ENCODE measurements around the gene HOXC6. TPM values are rescaled to one million over a fixed set of nuclear protein-coding genes. Genes with fewer than 3 reads are reported as not detected.

HOXC6 gene
- polyA plus RNA-seq, 4 donors, result 1.5 to 10.4 (median 1.9) TPM; not detected in 1

GRCh38 chr12:54037360-54038283 is 9.4 kb downstream of the HOXC6 start:
- H3K36me3 ChIP-seq (ENCODE audit: control insufficient read depth in 3 of 3, insufficient read depth in 2 of 3, low read depth in 1 of 3, low read length in 3 of 3), result peaks cover 0 to 12% (median 0%) of the 10 kb centered on the region in 3 donors
- no peak overlapping the region for H3K4me3 ChIP-seq (ENCODE audit: low read depth in 1 of 3, low read length in 3 of 3)
- no peak for DNase-seq
- FAIRE-seq, result no peak
- 50 to 53% (median 52%) methylated on average over 14 of the region's 14 CpGs for WGBS, 3 donors
- peak overlapping the region in 1 of 3 donors; percentile 23 for H3K27ac ChIP-seq (ENCODE audit: low read depth in 1 of 3, low read length in 2 of 3)
- H3K4me1 ChIP-seq (ENCODE audit: control insufficient read depth in 3 of 3, insufficient read depth in 2 of 3, low read depth in 1 of 3, low read length in 2 of 3), result peaks cover 0 to 30% (median 0%) of the 10 kb centered on the region in 3 donors
- H3K9me3 ChIP-seq (ENCODE audit: control insufficient read depth in 2 of 2, insufficient read depth in 1 of 2, low read depth in 1 of 2, low read length in 1 of 2), result no peaks in the 10 kb centered on the region
- peaks cover 21 to 93% (median 30%) of the 10 kb centered on the region in 3 donors for H3K27me3 ChIP-seq (ENCODE audit: control insufficient read depth in 3 of 3, insufficient read depth in 3 of 3, low read length in 3 of 3)

GRCh38 chr12:54038284-54038870 is 10.1 kb downstream of the HOXC6 start:
- Histone ChIP-seq H3K9me3 (ENCODE audit: control insufficient read depth in 2 of 2, insufficient read depth in 1 of 2, low read depth in 1 of 2, low read length in 1 of 2) (no peaks in the 10 kb centered on the region), H3K27ac (ENCODE audit: low read depth in 1 of 3, low read length in 2 of 3) (peak overlapping the region in 2 of 3 donors; percentile 14 to 23)

GRCh38 chr12:54038871-54039414 is 10.7 kb downstream of the HOXC6 start:
- H3K4me1 ChIP-seq (ENCODE audit: control insufficient read depth in 3 of 3, insufficient read depth in 2 of 3, low read depth in 1 of 3, low read length in 2 of 3), result peaks cover 0 to 21% (median 0%) of the 10 kb centered on the region in 3 donors
- H3K36me3 ChIP-seq (ENCODE audit: control insufficient read depth in 3 of 3, insufficient read depth in 2 of 3, low read depth in 1 of 3, low read length in 3 of 3), result peaks cover 0 to 12% (median 0%) of the 10 kb centered on the region in 3 donors
- no peak overlapping the region for H3K4me3 ChIP-seq (ENCODE audit: low read depth in 1 of 3, low read length in 3 of 3)
- 36 to 55% (median 47%) methylated on average over 8 to 9 of the region's 9 CpGs for WGBS, 3 donors
- H3K9me3 ChIP-seq (ENCODE audit: control insufficient read depth in 2 of 2, insufficient read depth in 1 of 2, low read depth in 1 of 2, low read length in 1 of 2), result no peaks in the 10 kb centered on the region
- FAIRE-seq (no peak), DNase-seq (no peak)
- H3K27me3 ChIP-seq (ENCODE audit: control insufficient read depth in 3 of 3, insufficient read depth in 3 of 3, low read length in 3 of 3), result peaks cover 16 to 91% (median 23%) of the 10 kb centered on the region in 3 donors
- H3K27ac ChIP-seq (ENCODE audit: low read depth in 1 of 3, low read length in 2 of 3), result peak overlapping the region; percentile 5 to 57 (median 17)

More at GRCh38 chr12:54038284-54038870, 10.1 kb downstream of the HOXC6 start:
- H3K4me1 ChIP-seq (ENCODE audit: control insufficient read depth in 3 of 3, insufficient read depth in 2 of 3, low read depth in 1 of 3, low read length in 2 of 3), result peaks cover 0 to 25% (median 0%) of the 10 kb centered on the region in 3 donors
- no peak for FAIRE-seq
- H3K4me3 ChIP-seq (ENCODE audit: low read depth in 1 of 3, low read length in 3 of 3), result no peak overlapping the region
- peaks cover 0 to 12% (median 0%) of the 10 kb centered on the region in 3 donors for H3K36me3 ChIP-seq (ENCODE audit: control insufficient read depth in 3 of 3, insufficient read depth in 2 of 3, low read depth in 1 of 3, low read length in 3 of 3)
- DNase-seq, result no peak
- 50 to 59% (median 54%) methylated on average over 5 of the region's 5 CpGs for WGBS, 3 donors
- H3K27me3 ChIP-seq (ENCODE audit: control insufficient read depth in 3 of 3, insufficient read depth in 3 of 3, low read length in 3 of 3), result peaks cover 17 to 92% (median 25%) of the 10 kb centered on the region in 3 donors

GRCh38 chr12:54039417-54040147 is 11.3 kb downstream of the HOXC6 start:
- WGBS, 3 donors, result 21 to 27% (median 22%) methylated on average over 16 of the region's 16 CpGs
- FAIRE-seq (no peak), DNase-seq (no peak)

GRCh38 chr12:54040148-54040494 is 11.9 kb downstream of the HOXC6 start:
- WGBS, 3 donors, result 41 to 48% (median 43%) methylated on average over 4 of the region's 4 CpGs
- no peaks in the 10 kb centered on the region for H3K9me3 ChIP-seq (ENCODE audit: control insufficient read depth in 2 of 2, insufficient read depth in 1 of 2, low read depth in 1 of 2, low read length in 1 of 2)
- no peak overlapping the region for H3K4me3 ChIP-seq (ENCODE audit: low read depth in 1 of 3, low read length in 3 of 3)
- H3K27me3 ChIP-seq (ENCODE audit: control insufficient read depth in 3 of 3, insufficient read depth in 3 of 3, low read length in 3 of 3), result peaks cover 9 to 84% (median 23%) of the 10 kb centered on the region in 3 donors
- DNase-seq (peak in 1 of 2 donors; percentile 22), FAIRE-seq (no peak)
- no peak overlapping the region for H3K27ac ChIP-seq (ENCODE audit: low read depth in 1 of 3, low read length in 2 of 3)
- H3K4me1 ChIP-seq (ENCODE audit: control insufficient read depth in 3 of 3, insufficient read depth in 2 of 3, low read depth in 1 of 3, low read length in 2 of 3), result peaks cover 0 to 20% (median 0%) of the 10 kb centered on the region in 3 donors
- peaks cover 0 to 6% (median 0%) of the 10 kb centered on the region in 3 donors for H3K36me3 ChIP-seq (ENCODE audit: control insufficient read depth in 3 of 3, insufficient read depth in 2 of 3, low read depth in 1 of 3, low read length in 3 of 3)

More at GRCh38 chr12:54039417-54040147, 11.3 kb downstream of the HOXC6 start:
- Histone ChIP-seq H3K27me3 (ENCODE audit: control insufficient read depth in 3 of 3, insufficient read depth in 3 of 3, low read length in 3 of 3) (peaks cover 10 to 85% (median 25%) of the 10 kb centered on the region in 3 donors), H3K9me3 (ENCODE audit: control insufficient read depth in 2 of 2, insufficient read depth in 1 of 2, low read depth in 1 of 2, low read length in 1 of 2) (no peaks in the 10 kb centered on the region), H3K4me3 (ENCODE audit: low read depth in 1 of 3, low read length in 3 of 3) (no peak overlapping the region), H3K27ac (ENCODE audit: low read depth in 1 of 3, low read length in 2 of 3) (peak overlapping the region; percentile 5 to 60 (median 57)), H3K36me3 (ENCODE audit: control insufficient read depth in 3 of 3, insufficient read depth in 2 of 3, low read depth in 1 of 3, low read length in 3 of 3) (peaks cover 0 to 10% (median 0%) of the 10 kb centered on the region in 3 donors), H3K4me1 (ENCODE audit: control insufficient read depth in 3 of 3, insufficient read depth in 2 of 3, low read depth in 1 of 3, low read length in 2 of 3) (peaks cover 0 to 20% (median 0%) of the 10 kb centered on the region in 3 donors)

- FAIRE-seq, result no peak
- Histone ChIP-seq H3K9me3 (ENCODE audit: control insufficient read depth in 2 of 2, insufficient read depth in 1 of 2, low read depth in 1 of 2, low read length in 1 of 2) (no peaks in the 10 kb centered on the region), H3K36me3 (ENCODE audit: control insufficient read depth in 3 of 3, insufficient read depth in 2 of 3, low read depth in 1 of 3, low read length in 3 of 3) (peaks cover 0 to 3% (median 0%) of the 10 kb centered on the region in 3 donors), H3K4me3 (ENCODE audit: low read depth in 1 of 3, low read length in 3 of 3) (no peak overlapping the region), H3K27me3 (ENCODE audit: control insufficient read depth in 3 of 3, insufficient read depth in 3 of 3, low read length in 3 of 3) (peaks cover 6 to 80% (median 23%) of the 10 kb centered on the region in 3 donors), H3K4me1 (ENCODE audit: control insufficient read depth in 3 of 3, insufficient read depth in 2 of 3, low read depth in 1 of 3, low read length in 2 of 3) (peaks cover 0 to 20% (median 0%) of the 10 kb centered on the region in 3 donors), H3K27ac (ENCODE audit: low read depth in 1 of 3, low read length in 2 of 3) (no peak overlapping the region)
- WGBS, 3 donors, result 52 to 71% (median 61%) methylated on average over 3 of the region's 3 CpGs
- DNase-seq, result no peak
Measured at GRCh38 chr12:54040648-54041047, 12.4 kb downstream of the HOXC6 start.

- H3K27ac ChIP-seq (ENCODE audit: low read depth in 1 of 3, low read length in 2 of 3), result no peak overlapping the region
- no peak overlapping the region for H3K4me3 ChIP-seq (ENCODE audit: low read depth in 1 of 3, low read length in 3 of 3)
- FAIRE-seq (no peak), DNase-seq (no peak)
- peaks cover 0 to 20% (median 0%) of the 10 kb centered on the region in 3 donors for H3K4me1 ChIP-seq (ENCODE audit: control insufficient read depth in 3 of 3, insufficient read depth in 2 of 3, low read depth in 1 of 3, low read length in 2 of 3)
- no peaks in the 10 kb centered on the region for H3K9me3 ChIP-seq (ENCODE audit: control insufficient read depth in 2 of 2, insufficient read depth in 1 of 2, low read depth in 1 of 2, low read length in 1 of 2)
- 51 to 68% (median 54%) methylated on average over 2 of the region's 2 CpGs for WGBS, 3 donors
- peaks cover 0 to 3% (median 0%) of the 10 kb centered on the region in 3 donors for H3K36me3 ChIP-seq (ENCODE audit: control insufficient read depth in 3 of 3, insufficient read depth in 2 of 3, low read depth in 1 of 3, low read length in 3 of 3)
- H3K27me3 ChIP-seq (ENCODE audit: control insufficient read depth in 3 of 3, insufficient read depth in 3 of 3, low read length in 3 of 3), result peaks cover 6 to 80% (median 23%) of the 10 kb centered on the region in 3 donors
Measured at GRCh38 chr12:54041097-54041690, 13.0 kb downstream of the HOXC6 start.
